Measurements from ENCODE around the gene NELFCD.
"Not testable (repeated sequence)": the region's sequence is repeated elsewhere in the genome, so short reads cannot be mapped to it uniquely, and the experiment has no call there.

Gene NELFCD

DNA sequence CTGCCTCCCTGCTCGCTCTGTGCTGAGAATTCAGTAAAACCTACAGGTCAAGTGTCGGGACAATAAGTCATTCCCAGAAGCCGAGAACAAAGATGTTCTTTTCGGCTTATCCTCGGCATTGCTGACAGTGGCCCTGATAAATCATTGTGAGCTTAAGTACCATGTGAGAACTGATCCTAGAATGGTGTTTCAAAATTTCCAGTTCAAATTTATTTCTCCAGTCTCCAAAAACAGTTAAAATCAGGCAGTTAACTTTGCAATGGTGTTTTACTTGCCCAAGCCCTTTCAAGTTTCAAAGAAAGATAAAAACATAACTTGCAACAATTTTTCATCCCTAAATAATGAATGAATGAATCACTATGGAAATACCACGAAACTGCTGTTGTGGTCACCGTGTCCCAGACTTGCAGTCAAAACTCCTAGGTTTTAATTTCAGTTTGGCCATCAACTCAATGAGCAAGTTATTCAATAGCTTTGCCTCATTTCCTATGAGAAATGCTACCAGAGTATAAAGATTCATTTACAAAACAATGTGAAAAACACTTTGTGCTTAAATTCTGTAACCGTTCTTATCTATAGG is 46.8 kb downstream of the NELFCD start:
- no peak for DNase-seq

DNA sequence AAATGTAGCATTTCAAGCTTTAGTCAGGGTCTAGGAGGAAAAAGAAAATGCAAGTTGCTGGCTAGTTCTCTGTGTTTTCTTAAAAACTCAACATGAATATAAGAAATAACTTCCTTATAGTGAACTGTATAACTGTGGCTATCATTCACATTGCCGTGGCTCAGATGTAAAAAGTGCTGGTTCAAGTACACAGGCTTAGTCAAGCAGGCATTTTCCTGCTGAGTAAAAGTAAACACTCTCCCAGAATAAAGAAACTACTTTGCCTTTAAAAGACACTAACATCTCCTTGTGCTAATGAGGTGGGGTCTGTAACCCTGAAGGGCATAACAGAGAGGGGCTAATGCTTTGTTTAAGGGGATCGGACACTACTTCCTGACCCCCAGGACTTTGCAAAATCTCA is 47.8 kb downstream of the NELFCD start:
- DNase-seq = no peak

DNA sequence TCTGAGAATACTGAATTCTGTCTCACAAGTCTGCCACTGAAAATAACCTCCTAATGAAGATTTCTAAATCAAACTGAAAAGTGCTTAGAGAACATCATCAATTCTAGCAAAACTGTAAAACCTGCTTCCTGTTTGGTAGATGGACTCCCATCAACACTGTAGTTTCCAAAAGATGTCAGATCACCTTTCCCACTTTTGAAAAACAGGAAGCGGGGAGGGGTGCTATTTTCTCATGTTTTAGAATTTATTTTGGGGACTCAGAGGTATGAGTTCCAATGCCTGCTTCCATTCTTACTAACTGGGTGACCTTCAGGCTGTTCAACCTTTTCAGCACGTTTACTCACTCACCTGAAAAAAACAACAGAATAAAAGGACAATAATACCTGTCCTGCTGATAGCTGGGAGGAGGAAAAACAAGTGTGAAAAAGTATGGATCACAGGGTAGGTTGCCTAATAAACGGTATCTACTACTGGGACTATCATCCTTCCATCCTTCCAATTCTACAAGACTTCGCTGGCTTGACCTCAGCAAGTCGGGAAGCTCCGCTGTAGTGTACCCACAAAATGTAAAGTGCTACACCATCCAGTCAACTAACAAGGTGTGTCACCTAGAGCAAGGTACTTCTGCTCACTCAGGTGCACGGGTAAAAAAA is 50.0 kb downstream of the NELFCD start:
- no peak for DNase-seq

DNA sequence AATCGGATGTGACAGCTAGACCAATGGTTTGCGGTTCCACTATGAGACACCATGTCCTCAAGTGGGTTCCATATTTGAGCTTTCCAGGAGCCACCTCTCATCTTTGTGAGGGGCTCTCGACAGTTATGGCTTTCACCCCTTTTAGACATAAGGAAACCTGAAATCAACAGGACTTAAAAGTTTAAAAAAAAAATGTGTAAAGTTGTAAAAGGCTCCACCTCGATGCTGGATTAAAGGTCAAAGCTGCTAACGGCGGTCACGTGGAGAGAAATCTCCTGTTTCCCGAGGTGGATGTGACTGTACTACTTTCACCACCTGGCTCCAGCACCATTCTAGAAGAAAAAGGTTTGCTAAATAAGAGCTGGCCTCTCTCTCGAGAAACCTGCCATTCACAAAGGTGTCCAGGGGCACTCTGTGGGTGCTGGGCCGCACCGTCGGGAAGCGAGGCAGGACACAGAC is 50.5 kb downstream of the NELFCD start:
- DNase-seq = no peak

DNA sequence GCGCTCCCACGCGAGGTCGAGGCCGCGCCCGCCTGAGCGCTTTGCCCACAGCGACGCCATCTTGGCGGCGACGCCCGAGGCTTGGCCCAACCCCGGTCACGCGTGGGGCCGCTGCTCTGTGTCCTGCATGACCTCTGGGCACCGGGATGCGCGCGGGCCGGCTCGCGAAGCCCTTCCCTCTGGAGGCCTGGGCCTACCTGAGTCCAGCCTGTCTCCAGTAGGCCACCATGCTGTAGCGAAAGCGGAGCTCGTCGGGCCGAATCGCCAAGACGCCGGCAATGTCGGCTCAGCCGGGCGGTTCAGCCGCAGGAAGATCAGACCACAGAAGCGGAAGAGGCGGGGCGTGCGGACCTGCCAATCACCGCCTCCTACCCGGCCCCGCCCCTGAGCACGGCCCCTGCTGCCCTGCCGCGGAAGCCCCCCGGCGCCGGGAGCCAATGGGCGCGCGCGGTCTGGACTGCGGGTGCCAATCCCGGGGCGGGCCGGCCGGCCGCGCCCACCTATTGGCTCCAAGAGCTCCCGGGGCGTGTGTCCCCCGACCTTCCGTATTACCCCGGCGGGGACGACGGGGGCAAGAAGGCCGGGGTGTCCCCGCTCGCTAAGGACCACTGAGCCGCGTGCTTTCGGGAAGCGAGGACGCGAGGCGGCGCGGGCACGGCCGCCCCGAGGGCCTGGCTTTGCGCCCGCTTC is 51.1 kb downstream of the NELFCD start, which contains the start of gene ATP5F1E:
Gene ATP5F1E (minus strand): TSS at position 313 of the 690 bp plus-strand sequence. CDS start 84 bp downstream, at position 229.
- DNase-seq = peak; percentile 87

DNA sequence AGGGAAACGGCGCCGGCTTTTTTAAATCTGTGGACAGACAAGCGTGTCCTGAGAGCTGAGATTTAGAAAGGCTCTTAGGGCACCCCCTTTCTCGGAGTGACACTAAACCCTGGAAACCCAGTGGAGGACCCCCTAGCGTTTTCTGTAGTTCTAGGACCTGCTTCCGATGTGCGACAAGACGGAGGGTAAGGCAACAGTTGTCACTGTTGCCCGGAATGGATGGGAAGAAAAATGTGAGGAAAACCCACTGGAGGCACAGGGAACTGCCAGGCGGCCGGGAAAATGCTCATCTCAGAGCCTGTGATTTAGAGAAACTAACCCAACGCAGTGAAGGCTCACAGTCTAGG is 51.6 kb downstream of the NELFCD start:
- DNase-seq = no peak

DNA sequence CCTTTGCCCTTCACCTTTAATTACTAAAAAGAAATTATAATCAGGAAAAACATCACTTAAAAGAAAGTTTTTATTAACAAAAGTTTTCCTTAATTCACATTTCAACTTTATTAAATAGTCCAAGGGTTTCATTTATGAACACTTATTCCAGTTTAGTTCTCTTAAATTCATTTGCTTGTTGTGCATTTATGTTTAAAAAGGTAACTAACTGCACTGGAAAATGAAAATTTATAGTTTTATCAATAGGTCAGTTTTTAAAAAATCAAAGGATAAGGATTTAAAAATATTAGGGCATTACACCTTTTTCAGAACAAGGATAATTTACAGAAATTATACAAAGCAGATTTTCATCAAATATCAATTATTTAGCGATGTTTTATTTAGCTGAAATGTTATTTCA is 52.0 kb downstream of the NELFCD start:
- no peak for DNase-seq

DNA sequence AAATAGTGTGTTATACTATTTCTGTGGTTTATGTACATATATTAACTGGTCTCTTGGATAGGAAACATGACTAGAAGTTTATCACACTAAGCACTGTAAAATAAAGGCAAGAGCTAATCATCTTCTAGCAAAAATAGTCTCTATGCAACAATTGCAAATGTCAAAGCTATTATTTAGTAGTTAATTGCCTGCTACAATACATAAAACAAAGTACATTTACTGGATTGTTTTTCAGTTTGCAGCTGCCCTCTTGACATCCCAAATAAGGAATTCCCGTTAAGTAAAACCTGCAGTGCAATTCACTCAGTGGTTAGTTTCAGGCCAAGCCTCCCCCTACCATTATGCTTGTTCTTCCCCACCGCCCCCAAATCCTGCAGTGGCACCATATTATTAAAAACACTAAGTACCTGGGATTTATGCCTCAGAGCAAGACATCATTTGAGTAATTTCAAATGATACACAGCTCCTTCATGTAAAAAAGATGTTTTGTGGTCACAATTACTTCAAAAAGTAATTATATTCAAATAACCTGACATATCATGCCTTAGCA is 52.6 kb downstream of the NELFCD start:
- no peak for DNase-seq

DNA sequence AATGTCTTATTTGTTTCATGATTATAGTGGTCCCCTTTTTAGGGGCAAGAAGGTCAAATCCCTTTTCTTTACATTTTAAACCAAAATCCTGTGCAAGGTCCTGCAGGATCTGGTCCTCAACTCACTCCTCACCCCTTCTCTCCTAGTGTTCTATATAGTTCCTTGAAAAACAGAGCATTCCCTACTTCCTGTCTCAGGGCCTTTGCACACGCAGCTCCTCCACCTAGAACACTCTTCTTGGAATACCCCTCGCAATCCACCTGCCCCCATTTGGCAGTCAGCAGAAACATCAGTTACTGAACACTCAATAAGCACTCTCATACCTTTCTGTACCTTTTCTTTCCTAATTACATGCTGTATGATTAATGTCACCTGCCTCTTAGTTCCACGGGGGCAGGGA is 54.3 kb downstream of the NELFCD start:
- DNase-seq = no peak

DNA sequence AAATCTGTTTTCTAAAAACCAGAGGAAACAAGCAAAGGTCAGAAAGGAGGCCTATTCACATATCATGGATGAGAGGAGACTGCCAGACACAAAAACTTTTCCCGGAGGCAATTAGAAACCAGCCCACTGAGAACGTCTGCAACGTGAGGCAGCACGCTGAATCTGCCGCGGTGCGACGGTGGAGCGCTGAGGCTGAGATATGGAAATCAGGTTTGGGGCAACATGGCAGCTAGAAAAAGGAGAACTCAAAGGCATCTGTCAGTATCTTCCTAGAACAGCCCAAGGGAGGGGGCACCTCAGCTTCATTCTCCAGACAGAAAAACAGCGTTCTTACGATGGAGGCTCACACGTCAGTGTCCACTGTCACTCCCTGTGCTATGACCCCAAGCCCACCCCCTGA is 56.3 kb downstream of the NELFCD start:
- no peak for DNase-seq

DNA sequence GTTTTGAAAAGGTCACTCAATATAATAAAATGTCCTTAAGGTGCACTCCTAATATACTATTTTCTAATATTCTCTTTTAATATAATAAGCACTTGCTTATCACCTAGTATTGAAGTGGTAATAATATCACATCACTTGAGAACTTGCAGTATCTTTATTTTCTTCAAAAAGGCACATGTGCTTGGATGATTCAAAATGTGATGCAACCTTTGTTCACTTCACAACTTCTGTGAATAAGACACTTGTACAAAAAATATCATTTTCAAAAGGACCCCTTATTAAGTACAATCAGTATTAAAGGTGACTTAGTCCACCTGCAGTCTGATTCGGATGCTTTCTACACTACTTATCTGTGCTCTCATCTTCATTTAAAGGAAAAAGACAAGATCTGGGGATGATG is 58.2 kb downstream of the NELFCD start:
- DNase-seq = no peak

DNA sequence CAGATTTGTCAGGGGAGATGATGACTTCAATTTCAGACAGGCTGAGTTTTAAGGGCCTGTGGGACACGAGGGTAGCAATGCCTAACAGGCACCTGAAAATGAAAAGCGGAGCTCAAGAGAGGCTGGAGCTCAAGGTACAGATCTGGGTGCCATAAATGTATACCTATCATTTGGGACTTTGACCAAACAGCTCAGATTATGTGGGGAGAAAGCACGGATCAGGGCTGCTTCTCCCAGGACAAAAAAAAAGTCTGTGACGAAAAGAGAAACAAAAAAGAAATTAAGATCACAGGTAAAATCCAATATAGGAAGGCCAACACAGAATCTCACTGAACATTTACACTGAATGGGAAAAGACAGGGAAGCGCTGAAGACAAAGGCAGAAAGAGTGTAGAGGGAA is 59.6 kb downstream of the NELFCD start:
- DNase-seq = no peak

DNA sequence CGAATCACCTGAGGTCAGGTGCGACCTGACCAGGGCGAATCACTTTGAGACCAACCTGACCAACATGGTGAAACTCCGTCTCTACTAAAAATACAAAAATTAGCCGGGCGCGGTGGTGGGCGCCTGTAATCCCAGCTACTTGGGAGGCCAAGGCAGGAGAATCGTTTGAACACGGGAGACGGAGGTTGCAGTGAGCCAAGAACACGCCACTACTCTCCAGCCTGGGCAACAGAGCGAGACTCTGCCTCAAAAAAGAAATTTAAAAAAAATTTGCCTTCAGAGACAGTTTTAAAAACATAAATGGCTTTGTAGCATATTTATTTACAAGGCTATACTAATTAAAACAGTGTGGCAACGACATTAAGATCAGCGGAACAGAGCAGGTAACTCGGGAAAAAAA is 60.4 kb downstream of the NELFCD start:
- not testable (repeated sequence) for DNase-seq

DNA sequence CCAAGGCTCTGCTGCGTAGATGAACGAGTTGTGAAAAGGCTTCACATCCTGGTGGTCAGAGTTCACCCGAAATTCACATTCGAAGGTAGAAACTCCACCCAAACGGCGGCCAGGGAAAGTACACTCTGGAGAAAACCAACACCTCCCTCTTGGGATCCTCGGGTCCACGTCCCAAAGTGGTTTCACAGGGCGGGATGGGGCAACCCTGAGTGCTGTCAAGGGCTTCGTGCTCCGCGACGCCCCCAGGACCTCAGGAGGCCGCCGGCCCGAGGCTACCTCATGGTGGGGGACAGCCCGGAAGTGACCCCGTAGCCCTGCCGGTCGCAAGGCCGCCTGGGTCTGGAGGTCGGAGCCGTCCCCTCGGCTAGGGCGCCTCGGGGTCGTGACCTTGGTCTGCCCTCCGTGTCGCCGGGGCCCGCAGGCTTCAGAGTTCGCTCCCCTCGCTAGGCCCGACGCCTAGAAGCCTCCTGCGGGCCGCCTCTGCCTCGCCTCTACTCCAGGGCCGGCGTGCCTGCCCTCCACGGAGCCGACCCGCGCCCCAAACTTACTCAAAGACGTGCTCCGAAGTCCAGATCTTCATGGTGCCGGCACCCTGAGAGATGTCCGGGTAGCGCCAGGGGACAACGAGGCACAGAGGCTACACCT is 61.2 kb downstream of the NELFCD start, which contains the start of gene PRELID3B:
Gene PRELID3B (minus strand): TSS at position 636 of the 645 bp plus-strand sequence. CDS start 56 bp downstream, at position 580.
- no peak for DNase-seq

DNA sequence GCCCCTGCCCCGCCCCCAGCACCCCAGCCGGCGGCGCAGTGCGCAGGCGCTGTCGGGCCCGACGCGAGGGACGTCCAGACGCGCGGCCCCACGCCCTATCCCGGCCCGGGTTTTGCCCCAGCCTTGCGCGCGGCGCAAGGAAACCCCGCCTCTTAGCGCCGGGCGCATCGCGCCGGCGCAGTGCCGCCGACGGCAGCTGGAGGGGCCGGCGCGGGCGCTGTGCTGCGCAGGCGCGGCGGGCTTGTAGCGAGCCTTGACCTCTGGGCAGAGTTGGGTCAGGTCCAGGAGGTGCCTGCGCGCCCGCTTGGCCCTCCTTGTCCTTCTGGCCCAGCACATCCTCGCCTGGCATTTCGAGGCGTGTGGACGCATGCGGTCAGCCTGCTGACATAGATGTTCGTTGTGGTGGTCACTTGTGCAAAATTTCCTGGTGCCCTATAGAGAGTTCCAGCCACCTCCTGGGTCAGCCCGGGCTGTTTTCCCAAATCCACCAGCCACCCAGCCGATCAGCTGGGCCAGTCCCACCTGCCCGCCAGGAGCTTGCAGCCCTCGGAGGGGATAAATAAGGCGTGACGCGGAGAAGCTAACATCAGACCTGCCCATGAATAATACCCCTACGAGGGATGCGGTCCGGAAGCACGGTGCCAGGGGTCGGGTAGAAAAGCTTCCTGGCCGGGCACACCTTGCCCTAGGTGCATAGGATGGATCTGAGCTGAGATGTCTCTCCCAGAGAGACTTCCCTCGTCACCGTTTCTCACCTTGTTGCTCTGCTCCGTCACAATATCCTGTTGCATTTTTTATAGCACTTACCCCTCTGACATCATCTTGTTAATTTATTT is 62.0 kb downstream of the NELFCD start:
- DNase-seq = peak; percentile 92

DNA sequence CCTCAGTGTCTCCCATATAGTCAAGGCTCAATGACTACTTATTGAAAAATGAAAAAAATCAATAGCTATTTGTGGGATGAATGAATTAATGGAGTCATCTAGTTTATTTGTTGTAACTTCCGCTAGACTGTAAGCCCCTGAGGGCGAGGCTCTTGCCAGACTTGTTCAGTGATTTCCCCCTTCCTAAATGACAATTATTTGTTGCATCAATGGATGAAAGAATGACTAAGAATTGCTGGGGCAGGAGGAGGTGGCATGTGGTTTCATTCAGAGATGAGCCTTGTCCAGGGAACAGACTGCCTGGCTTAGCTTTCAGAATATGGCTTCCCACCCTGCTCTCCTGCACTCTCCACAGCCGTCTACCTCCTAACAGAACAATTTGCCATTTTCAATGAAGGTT is 62.6 kb downstream of the NELFCD start:
- DNase-seq = no peak

DNA sequence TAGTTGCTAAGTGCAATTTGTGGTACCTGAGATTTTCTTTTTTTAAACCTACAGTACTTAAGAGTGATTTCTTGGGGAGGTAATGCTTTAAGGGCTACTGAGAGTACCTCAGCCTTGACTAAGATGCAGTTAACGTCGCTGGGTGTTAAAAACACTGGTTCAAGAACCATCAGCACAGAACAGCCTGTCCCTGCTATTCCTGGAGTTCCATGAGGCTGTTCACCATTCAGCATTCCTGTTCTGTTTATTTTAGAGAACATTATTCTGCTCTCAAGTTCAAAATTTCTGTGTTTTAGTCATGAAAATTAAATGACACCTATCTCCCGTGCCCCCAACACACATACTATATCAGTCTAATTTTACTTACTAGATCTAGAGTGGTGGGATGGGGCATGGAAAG is 63.2 kb downstream of the NELFCD start:
- no peak for DNase-seq

All from KG1 (cell line).